Activated CD8-positive, alpha-beta memory T cell treated with anti-CD3 and anti-CD28 coated beads, Interleukin-2, amount 50 U/mL, for 1 hour (primary cell): ENCODE results near the gene CD96.
A peak's percentile ranks its signal among the peaks of the same experiment; 100 is the strongest.
"Not testable (repeated sequence)": the region's sequence is repeated elsewhere in the genome, so short reads cannot be mapped to it uniquely, and the experiment has no call there.

Experiments
- DNase-seq: peaks from one replicate; pipeline ENCODE4 v3.0.0-alpha.2; 2020; ENCODE audit errors: extremely low read depth

The CD96 gene

DNA sequence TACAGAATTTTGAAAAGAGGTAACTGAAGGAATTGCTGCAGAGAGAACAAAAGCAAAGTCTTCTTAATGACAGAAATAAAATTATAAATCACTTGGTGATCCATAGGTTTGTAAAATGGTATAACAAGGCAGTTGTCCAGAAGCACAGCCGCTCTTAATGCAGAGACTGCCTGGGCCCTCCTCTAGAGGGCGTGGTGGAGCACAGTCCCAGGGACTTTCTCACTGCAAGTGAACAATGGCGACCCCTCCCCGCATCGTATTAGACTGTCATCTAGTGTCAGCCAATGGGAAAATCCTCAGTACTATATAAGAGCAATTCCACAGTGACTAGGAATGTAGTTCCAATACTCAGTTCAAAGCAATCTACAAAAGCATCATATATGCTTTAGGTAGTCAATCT is 79.5 kb downstream of the CD96 start:
- DNase-seq, result no peak

DNA sequence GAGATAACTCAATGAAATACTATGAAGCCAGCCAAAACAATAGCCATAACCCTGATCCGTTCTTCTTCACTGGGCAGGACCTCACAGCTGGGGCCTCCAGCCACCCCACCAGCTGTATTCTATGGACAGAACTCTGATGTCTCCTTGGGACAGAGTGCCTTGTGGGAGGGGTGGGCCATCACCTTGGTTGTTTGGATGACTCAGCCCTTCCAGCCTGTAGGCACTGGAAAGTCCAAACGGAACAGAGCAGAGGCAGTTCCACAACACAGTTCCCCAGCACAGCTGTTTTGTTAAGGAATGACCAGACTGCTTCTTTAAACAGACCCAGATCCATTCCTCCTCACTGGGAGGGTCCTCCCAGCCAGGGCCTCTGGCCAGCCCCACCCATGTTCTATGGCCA is 85.1 kb downstream of the CD96 start:
- no peak for DNase-seq

DNA sequence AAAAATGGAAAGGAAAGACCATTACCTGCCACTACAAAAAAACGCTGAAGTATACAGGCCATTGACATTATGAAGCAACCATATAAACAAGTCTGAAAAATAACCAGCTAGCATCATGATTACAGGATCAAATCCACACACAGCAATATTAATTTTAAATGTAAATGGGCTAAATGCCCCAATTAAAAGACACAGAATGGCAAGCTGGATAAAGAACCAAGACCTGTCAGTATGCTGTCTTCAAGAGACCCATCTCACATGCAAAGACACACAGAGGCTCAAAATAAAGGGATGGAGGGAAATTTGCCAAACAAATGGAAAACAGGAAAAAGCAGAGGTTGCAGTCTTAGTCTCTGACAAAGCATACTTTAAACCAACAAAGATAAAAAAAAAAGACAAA is 87.0 kb downstream of the CD96 start:
- not testable (repeated sequence) for DNase-seq

DNA sequence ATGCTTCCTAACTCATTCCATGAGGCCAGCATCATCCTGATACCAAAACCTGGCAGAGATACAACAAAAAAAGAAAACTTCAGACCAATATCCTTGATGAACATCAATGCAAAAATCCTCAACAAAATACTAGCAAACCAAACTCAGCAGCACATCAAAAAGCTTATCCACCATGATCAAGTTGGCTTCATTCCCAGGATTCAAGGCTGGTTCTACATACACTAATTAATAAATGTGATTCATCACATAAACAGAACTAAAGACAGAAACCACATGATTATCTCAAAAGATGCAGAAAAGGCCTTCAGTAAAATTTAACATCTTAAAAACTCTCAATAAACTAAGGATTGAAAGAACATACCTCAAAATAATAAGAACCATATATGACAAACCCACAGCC is 88.6 kb downstream of the CD96 start:
- not testable (repeated sequence) for DNase-seq

DNA sequence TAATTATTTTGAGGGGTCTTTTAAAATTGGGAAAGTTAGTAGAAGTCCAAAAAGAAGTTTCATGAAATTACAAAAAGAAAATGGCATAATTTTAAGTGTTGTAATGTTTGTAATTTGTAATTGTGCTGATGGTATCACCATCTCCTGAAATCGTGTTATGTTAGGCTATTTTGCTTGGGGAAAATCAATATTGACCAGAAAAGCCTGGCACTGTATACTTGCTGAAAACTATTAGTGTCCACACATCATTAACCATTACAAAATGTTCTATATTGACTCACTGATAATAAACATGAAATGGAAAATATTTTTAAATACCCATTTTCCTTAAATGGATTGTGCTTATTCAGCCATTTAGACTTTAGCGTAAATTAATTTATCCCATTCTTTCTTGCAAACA is 93.4 kb downstream of the CD96 start:
- DNase-seq, result no peak

DNA sequence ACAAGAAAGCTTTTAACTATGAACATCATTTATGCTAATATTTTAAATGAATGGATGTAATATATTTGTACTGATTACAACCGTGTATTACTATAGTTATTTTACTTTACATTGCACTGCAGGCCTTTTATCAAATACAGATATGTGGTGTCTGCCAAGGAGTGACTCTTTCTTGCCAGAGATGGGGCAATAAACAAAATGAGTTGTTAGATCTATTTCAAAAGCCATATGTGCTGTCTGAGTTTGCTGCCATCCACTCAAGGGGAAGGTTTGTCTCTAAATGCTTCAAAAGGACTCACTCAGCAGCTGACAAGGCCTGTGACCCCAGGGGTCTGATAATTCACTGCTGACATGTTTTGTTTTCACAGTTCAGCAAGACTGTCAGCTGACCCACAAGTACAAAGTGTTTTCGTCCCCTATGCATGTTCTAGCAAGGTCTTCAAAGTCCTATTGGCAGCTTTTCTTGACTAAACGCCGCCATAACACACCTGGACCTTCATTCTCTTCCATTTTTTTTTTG is 94.4 kb downstream of the CD96 start:
- DNase-seq, result no peak

DNA sequence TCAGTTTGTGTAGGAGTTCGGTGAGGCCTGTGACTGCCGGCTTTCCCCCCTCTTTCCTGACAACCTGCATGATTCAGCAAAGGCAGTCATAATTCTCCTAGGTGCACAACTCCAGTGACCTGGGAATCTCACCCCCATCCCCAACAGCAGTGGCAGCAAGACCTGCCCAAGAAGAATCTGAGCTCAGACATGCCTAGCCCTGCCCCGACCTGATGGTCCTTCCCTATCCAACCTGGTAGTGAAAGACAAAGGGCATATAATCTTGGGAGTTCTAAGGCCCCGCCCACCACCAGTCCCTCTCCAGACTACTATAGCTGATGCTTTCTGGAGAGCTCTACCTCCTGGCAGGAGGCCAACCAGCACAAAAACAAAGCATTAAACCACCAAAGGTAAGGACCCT is 97.3 kb downstream of the CD96 start:
- DNase-seq, result no peak

DNA sequence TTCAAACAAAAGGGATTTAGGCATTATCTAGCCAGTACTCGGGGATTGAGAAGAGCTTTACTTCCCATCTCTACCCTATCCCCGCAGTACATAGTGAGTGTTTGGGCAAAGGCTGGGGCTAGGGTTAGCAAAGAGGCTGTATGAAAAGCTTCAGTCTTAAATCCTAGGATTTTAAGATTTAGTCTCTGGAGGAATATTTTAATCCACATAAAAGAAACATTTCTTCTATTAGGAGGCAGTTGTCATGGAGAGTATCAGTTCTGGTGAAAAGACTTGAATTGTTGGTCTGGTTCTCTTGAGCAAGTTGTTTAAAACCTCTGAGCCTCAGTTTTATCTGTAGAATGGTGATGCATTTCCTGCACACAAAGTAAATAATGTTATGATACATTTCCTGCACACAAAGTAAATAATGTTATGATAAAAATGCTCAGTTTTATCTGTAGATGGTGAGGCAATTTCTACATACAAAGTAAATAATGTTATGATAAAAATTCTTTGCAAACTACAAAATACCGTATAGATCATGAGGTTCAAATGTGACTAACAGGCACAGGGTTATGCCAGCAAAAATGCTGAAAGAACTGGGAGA is 107.1 kb downstream of the CD96 start:
- DNase-seq, result no peak

DNA sequence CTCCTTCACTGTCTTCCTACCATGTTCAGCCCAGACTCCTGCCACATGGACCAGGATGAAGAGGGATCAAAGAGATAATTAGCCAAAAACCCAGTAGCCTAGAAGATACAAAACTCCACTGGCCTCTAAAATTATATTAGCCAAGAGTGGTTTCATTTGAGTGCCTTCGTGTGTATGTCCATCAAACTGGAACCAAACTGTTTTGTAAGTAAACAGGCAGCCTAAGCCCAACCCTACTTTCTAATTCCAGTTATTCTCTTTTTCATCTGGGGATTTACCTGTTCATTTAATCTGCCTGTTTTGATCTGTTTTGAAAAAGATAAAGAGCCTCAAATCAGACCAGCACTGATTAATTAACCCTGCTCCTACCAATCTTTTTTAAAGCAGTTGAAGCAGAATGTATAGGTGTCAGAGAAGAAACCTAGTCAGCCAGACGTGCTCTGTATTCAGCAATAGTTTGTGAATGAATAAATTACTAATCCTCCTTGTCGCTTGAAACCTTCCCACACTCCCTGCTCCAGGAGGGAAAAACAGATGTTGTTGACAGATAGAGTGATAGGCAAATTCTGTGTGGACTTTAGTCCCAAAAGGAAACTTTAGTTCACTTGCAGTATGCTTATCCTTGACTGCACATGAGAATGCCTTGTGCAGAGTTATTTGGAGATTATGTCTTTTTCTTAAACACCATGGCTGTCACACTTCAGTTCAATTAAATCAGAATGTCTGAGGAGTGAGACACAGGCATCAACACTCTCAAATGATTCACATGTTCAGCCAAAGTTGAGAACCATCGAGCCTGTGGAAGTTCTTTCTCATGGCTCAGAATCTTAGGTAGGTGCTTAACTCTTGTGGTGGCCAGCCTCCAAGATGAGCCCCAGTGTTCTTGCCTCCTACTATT is 108.6 kb downstream of the CD96 start:
- DNase-seq, result no peak

DNA sequence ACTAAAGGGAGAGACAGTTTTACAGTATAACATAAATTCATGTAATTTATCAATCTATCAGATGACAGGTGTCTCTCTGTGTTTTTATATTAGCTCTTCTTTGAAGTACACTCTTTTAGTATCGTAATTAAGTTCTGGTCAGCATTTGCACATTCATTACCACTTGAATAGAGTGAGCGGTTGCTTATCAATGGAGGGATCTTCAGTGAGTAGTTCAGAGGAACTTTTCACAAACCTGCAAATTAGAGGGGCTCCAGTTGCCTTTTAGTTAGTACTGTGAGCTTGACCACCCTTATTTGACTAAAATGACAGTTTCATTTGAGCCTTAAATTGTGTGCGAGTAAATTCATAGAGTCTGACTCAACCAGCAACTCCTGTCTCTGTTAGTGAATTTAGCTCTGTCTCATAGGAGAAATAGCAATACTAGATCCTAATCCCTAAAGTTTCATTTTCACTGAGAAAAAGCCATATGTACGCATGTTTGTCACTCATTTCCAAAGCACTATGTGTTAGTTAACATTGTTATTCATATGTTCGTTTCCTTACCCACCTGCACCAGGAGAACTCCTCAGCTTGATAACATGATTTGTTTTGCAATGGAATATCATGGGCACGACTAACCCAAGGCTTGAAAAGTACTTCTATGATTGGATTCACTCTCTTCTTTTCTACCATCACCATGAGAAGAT is 110.6 kb downstream of the CD96 start:
- DNase-seq, result no peak

DNA sequence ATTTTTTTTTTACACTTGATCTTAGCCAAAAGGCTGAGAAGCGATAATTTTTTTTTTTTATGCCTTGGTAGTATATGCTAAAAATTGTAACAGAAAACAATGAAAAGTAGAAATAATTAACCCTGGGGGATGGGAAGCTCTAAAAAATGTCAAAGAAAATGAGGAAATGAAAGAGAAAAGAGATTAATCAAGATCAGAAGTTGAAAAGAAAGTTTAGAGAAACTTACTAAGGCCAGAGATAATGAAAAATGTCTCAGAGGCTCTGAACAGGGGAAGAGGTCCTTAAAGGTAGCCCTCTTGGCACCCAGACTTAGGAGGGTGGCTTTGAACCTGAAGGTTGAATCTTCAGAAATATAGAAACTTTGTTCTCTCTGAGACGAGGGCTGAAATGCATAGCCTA is 111.8 kb downstream of the CD96 start:
- no peak for DNase-seq

DNA sequence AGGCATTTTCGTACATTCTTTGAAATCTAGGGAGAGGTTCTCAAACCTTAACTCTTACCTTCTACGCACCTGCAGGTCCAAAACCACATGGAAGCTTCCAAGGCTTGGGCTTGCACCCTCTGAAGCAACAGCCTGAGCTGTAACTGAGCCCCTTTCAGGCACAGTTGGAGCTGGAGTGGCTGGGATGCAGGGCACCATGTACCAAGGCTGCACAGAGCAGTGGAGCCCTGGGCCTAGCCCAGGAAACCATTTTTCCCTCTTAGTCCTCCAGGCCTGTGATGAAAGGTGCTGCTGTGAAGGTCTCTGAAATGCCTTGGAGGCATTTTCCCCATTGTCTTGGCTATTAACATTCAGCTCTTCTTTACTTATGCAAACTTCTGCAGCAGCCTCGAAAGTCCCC is 120.0 kb downstream of the CD96 start:
- DNase-seq, result no peak

DNA sequence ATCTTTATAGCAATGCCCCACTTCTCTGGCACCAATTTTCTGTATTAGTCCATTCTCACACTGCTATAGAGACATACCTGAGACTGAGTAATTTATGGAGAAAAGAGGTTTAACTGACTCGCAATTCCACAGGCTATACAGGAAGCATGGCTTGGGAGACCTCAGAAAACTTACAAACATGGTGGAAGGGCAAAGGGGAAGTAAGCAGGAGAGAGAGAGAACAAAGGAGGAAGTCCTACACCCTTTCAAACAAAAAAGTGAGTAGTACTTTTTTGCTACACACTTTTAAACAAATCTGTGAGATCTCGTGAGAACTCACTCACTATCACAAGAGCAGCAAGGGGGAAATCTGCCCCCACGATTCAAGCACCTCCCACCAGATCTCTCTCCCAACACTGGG is 120.9 kb downstream of the CD96 start:
- DNase-seq, result no peak

DNA sequence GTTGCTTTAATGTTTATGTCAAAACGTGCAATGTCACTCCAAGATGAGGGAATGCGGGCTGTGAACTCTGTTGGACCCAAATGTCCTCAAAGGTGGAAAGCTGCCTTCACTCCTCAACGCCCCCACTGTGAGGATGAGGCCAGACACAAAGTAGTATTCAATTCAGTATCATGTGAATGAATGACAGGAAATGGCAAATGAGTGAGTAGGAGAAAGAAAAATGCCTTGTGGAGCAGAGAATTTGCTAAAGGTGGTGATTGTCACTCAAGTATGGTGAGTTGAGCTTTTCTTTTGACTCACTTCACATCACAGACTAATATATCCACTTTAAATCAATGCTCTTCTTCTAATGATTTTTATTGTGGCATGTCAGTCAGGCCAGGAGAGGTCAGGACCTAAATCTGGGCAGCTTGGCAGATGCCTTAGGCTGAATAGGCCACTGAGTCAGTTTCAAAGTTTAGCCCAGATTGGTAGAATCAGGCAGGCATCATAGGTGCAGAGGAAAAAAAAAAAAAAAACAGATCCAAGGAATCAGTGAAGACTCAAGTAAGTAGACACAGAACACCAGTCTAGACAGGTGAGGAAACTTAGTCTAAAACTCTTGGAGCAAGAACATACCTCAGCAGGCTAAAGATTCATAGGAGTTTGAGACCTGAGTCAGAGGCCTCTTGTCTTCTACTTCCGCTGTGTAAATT is 124.2 kb downstream of the CD96 start:
- DNase-seq, result no peak

DNA sequence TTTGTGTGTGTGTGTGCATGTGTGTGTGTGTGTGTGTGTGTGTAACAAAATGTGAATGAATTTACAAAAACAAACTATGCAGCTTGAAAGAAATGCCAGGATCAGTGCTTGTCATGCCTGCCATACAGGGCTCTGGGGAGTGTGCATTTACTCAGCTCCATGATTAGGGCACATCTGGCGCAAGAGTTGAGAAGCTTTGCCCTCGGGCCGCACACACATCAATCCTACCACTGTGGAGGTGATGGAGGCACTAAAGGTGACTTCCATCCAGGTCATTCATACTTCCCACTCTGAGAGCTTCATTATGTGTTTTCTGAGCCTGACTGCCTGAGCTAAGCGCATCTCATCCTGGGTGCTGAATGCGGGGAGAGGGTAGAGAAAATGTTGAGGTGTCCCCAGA is 125.2 kb downstream of the CD96 start:
- no peak for DNase-seq

DNA sequence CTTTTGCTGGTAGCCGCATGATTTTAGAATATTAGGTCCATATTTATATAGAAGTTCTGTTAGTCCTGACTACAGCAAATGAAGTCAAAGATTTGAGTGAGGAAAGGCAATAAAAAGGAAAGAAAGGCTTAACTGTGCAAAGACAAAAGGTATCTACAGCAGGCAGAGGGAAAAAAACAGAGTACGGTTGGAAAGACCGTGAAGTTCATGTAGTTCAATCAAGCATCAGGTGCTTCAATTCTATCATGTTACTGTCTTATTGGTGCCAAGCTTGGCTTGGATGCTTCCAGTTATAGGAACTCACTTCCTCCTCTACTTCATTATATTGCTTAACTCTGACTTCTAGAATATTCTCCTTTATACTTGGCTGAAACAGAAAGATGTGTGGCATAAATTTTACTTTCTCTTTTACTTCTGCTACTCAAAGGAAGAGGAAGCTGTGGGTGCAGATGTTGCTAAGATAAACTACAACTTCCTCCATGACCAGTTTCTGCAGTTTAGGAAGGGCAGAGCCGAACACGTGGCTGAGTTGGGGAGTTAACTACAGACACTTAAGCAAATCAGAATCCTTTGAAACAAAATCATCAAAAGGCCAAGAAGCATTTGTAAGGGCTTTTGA is 125.7 kb downstream of the CD96 start:
- peak; percentile 47 for DNase-seq

DNA sequence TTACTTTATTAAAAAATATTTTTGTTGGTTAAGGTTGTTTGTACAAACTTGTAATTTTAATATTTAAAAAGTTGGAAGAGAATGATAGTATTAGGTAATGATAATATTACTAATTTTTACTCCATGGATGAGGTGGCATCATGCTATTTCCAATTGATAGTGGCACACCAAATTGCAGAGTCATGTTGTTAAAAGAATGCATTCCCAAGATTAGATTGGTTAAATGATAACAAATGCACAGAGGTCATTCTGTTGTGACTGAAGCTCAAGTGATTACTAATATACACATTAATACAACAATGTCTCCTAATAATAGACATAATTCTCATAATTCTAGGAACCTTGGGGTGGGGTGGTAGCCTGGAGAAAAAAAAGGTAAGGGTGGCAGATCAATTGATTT is 126.3 kb downstream of the CD96 start:
- DNase-seq, result no peak

DNA sequence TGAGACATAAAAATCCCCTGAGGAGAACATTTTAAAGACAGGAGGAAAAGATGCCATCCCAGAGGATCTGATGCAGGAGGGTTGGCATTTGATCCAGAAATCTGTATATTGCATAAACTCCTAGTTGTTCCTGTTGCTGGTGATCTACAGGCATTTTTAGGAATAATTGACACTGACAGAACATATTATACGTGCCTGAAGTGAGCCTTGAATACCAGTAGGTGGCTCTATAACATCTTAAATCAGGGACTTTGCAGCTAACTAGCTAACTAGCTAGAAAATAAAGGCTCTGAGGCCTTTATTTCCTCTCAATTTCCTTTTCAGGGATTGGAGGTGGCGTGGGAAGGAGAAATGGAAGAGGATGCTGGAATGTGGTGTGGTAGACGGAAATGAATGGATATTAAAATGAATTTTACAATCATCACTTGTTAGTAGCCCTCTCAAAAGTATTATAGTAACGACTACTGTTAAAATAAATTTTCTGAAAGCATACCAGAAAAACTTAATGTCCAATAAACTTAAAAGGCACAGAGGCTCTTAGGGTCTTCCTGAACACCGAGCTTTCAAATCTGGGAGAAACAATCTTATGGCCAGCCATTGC is 127.0 kb downstream of the CD96 start:
- no peak for DNase-seq

DNA sequence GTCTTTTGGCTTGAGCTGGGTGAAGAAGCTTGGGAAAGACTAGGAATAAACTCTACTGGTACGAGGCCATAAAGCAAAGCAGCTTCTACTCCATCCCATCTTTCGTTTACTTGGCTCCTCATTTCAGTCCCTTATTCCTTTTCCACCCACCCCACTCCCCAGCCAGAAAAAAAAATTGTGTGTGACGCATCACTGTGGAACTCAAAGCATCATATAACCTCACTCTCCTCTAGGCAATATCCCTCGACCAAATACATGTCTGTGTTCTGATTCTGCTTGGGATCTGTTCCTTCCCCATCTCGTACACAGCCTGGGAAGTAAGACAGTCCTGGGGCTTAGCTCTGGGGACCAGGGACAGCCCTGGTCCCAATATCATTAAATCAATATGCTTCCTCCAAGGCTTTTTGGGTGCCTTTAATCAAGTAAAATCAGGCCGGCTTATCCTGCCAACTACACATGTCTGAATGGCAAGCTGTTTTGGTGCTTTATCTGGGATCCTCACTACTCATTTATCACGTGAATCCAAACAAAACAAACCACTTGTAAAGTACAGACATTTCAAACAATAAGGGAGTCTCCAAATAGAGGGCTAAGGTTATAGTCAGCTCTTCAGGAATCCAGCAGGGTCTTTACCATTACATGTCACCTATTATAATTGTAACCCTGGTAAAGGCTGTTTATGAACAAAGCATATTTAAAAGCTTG is 128.1 kb downstream of the CD96 start:
- no peak for DNase-seq

DNA sequence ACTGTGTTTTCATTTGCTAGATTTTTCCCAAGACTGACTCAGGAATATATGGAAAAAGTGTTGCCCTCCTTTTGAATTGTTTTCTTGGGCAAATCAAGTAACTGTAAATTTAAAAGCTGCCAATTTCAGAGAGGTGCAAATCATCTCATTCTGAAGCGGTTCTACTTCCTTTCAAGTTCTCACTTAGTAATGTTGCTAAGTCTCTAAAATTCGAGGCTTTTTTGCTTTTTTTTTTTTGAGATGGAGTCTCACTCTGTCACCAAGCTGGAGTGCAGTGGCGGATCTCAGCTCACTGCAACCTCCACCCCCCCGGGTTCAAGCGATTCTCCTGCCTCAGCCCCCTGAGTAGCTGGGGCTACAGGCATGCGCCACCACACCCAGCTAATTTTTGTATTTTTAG is 130.5 kb downstream of the CD96 start:
- not testable (repeated sequence) for DNase-seq

DNA sequence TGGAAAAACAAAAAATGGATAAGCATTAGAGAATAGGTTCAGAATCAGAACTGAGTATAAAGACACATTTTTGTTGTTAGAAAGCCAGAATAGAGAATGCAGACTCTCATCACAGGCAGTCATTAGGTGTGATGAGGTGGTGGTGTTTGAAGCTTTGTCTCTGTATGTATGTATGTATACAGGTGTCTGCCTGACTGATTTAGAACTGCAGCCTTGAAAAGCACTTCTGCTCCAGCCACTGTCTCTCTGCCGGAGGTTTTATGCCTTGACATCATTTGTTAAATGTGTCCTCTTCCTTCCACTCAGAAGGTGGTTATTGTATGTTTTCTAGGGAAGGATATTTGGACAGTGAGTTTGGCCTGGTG is 133.8 kb downstream of the CD96 start:
- no peak for DNase-seq
